Renal pelvis (tissue), 4 donors: ENCODE measurements around the gene CREB5. TPM values are rescaled to one million over a fixed set of nuclear protein-coding genes. Genes with fewer than 3 reads are reported as not detected.

Experiments
- DNase-seq: peaks from one replicate; pipeline ENCODE4 v3.0.0-alpha.2; 2013
- polyA plus RNA-seq, 3 donors: library from polyadenylated mRNA; unstranded; fragments of 120-200 nt; gene quantifications; one replicate each; pipeline ENCODE4 v1.2.1, GENCODE V29; 2013; ENCODE audit not compliant: insufficient read length in 3 of 3

CREB5 gene
- polyA plus RNA-seq, 3 donors, result 11.0 to 11.9 (median 11.6) TPM

GRCh38 chr7:28638914-28639313, 226.6 kb downstream of the CREB5 start:
- DNase-seq, result no peak

GRCh38 chr7:28640001-28640400, 227.7 kb downstream of the CREB5 start:
- DNase-seq, result no peak

GRCh38 chr7:28641752-28642545, 229.6 kb downstream of the CREB5 start:
- no peak for DNase-seq

- DNase-seq, result no peak
Observed at GRCh38 chr7:28643188-28643569, 230.9 kb downstream of the CREB5 start.

- DNase-seq, result no peak
Observed at GRCh38 chr7:28643584-28644340, 231.4 kb downstream of the CREB5 start.

- DNase-seq, result no peak
Observed at GRCh38 chr7:28645866-28646265, 233.5 kb downstream of the CREB5 start.

- DNase-seq, result no peak
Observed at GRCh38 chr7:28646376-28647075, 234.2 kb downstream of the CREB5 start.

- DNase-seq, result no peak
Observed at GRCh38 chr7:28647076-28647421, 234.7 kb downstream of the CREB5 start.

- no peak for DNase-seq
Observed at GRCh38 chr7:28649189-28649588, 236.9 kb downstream of the CREB5 start.

GRCh38 chr7:28649811-28650210, 237.5 kb downstream of the CREB5 start:
- DNase-seq, result no peak

GRCh38 chr7:28654110-28654509, 241.8 kb downstream of the CREB5 start:
- no peak for DNase-seq

GRCh38 chr7:28656529-28656928, 244.2 kb downstream of the CREB5 start:
- no peak for DNase-seq

- no peak for DNase-seq
Observed at GRCh38 chr7:28658381-28658780, 246.1 kb downstream of the CREB5 start.

GRCh38 chr7:28660132-28660531, 247.8 kb downstream of the CREB5 start:
- DNase-seq, result no peak

- no peak for DNase-seq
Observed at GRCh38 chr7:28661826-28662595, 249.7 kb downstream of the CREB5 start.

GRCh38 chr7:28666154-28666553, 253.8 kb downstream of the CREB5 start:
- no peak for DNase-seq

- no peak for DNase-seq
Observed at GRCh38 chr7:28668085-28668484, 255.8 kb downstream of the CREB5 start.

GRCh38 chr7:28669330-28669729, 257.0 kb downstream of the CREB5 start:
- DNase-seq, result no peak

- DNase-seq, result no peak
Observed at GRCh38 chr7:28671526-28671925, 259.2 kb downstream of the CREB5 start.

- DNase-seq, result no peak
Observed at GRCh38 chr7:28672397-28672797, 260.1 kb downstream of the CREB5 start.

- DNase-seq, result no peak
Observed at GRCh38 chr7:28674359-28674782, 262.1 kb downstream of the CREB5 start.

- peak; percentile 42 for DNase-seq
Observed at GRCh38 chr7:28675429-28675828, 263.1 kb downstream of the CREB5 start.
